ENCODE data around the gene EGFL8.

DNA sequence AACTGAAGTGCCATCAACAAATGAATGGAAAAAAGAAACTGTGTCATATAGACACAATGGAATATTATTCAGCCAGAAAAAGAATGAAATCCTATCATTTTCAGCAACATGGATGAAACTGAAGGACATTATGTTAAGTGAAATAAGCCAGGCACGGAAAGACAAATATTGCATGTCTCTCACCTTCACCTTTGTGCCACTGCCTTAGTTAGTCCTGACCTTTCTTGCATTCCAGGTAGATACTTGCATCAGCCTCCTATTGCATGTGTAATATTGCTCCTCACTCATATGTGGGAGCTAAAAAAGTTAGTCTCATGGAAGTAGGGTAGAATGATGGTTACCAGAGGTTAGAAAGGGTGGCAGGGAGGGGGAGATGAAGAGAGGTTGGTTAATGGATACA is 44.6 kb downstream of the EGFL8 start:
- no peak for TF ChIP-seq RCOR1 (IDR thresholded peaks at IDR 0.05; ENCODE audit: borderline replicate concordance in 1 of 2, low read depth in 2 of 2, low read length in 2 of 2)
- TF ChIP-seq, protein P1, sequence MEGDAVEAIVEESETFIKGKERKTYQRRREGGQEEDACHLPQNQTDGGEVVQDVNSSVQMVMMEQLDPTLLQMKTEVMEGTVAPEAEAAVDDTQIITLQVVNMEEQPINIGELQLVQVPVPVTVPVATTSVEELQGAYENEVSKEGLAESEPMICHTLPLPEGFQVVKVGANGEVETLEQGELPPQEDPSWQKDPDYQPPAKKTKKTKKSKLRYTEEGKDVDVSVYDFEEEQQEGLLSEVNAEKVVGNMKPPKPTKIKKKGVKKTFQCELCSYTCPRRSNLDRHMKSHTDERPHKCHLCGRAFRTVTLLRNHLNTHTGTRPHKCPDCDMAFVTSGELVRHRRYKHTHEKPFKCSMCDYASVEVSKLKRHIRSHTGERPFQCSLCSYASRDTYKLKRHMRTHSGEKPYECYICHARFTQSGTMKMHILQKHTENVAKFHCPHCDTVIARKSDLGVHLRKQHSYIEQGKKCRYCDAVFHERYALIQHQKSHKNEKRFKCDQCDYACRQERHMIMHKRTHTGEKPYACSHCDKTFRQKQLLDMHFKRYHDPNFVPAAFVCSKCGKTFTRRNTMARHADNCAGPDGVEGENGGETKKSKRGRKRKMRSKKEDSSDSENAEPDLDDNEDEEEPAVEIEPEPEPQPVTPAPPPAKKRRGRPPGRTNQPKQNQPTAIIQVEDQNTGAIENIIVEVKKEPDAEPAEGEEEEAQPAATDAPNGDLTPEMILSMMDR (IDR thresholded peaks at IDR 0.05 in 2 of 3, conservative IDR thresholded peaks at IDR 0.05 in 1 of 3; ENCODE audit: insufficient read depth in 2 of 3, low read depth in 1 of 3, low read length in 3 of 3), result no peak
- TF ChIP-seq ZNF133 (CRISPR knock-in tag; IDR thresholded peaks at IDR 0.05), result no peak

Data from K562 (cell line).